Skin epidermis (tissue), 12 donors: Measurements from ENCODE around the gene BGN.

Source experiments
- H3K27ac ChIP-seq, 21 experiments: fragments of 200-600 bp; sonication (generic) in 11 of 21; one replicate each; pipeline ENCODE4 v1.5.0; 2020; ENCODE audit warnings: mild to moderate bottlenecking in 3 of 21, inconsistent platforms in 2 of 21, moderate library complexity in 2 of 21
- H3K4me3 ChIP-seq, 7 experiments: fragments of 200-600 bp; sonication (generic) in 2 of 7; one replicate each; pipeline ENCODE4 v1.5.0; 2020; ENCODE audit warnings: inconsistent platforms in 2 of 7, mild to moderate bottlenecking in 2 of 7, moderate library complexity in 1 of 7

BGN gene

GRCh38 chrX:153519569-153520286 lies 24.9 kb downstream of the BGN start:
- H3K27ac ChIP-seq, result no peak overlapping the region

DNA sequence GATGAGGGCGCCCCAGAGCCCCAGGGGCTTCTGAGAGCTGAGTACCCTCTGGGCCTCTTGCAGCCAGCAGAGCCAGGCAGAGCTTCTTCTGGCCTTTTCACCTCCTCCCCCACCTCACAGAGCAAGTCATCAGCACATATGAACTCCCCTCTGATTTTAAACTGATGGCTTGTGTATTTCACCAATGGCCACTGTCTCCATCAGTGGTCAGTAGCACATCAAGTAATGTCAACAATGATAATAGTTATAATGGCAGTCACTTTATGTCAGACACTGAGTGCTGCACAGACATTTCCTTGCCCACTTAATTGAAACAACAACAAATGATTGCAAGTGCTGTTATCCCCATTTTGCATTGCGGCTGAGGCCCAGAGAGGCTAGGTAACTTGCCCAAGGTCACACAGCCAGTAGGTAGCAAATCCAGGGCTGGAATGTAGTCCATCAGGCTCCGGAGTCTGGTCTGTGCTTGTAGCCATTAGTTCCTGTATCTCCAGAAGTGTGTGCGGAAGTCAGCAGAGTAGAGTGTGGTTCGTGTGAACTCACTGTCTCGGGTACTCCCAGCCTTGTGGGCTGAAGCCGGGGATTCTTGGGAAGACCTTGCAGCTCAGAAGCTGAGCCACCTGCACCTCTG lies 25.6 kb downstream of the BGN start:
- no peak overlapping the region for H3K27ac ChIP-seq
- H3K4me3 ChIP-seq, result no peak overlapping the region

More at GRCh38 chrX:153519569-153520286, 24.9 kb downstream of the BGN start:
- no peak overlapping the region for H3K4me3 ChIP-seq

DNA sequence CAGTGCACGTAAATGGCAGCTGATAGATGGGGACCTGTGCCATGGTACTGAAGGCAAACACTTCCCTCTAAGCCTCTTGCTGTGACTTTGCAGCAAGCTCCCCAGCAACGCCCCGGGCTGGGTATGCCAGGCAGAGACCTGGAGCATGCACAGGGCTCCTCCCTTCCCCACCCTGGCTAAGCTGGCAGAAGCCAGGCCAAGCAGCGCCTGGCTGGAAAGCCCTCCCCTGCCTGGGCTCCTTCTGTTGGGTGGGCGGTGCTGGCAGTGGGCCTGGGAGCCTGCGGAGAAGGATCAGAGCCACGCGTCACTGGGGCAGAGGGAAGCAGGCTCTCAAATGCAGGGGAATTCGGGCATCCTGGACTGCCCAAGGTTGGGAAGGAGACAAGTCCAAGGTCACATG lies 26.3 kb downstream of the BGN start:
- Histone ChIP-seq H3K27ac (no peak overlapping the region), H3K4me3 (no peak overlapping the region)

DNA sequence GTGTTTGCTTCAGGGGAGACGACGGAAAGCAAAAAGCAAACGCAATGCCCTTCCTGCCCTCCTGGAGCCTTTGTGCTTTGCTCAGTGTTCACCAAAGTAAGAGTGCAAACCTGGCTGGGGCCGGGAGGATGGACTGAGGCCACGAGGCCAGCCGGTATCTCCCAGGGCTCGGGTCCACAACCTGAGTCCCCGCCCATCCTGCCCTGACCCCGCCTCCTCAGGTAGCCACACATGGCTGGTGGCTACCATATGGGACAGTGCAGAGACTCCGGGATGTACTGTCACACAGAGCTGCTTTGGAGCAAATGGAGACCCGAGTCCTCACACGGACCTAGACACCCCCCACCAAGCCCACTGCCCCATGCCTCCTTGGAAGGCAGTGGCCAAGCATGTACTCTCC lies 27.5 kb downstream of the BGN start:
- H3K4me3 ChIP-seq, result no peak overlapping the region
- no peak overlapping the region for H3K27ac ChIP-seq

DNA sequence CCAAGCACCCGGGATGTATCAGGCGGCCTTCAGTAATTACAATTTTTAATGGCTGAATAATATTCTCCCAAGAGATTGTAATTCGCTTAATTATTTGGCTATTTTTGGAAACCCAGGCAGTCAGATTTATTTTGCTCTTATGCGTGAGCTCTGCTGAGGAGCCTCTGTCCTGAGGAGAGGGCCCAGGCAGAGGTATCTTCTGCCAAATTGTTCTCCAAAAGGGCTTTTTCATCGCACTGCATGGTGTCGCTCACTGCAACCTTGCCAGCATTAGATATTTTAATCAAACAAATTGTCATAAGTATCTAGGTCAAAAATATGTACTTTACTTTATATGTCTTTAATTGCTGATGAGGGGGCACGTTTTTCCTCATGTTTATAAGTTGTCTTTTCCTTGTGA lies 28.5 kb downstream of the BGN start:
- Histone ChIP-seq H3K27ac (no peak overlapping the region), H3K4me3 (no peak overlapping the region)

DNA sequence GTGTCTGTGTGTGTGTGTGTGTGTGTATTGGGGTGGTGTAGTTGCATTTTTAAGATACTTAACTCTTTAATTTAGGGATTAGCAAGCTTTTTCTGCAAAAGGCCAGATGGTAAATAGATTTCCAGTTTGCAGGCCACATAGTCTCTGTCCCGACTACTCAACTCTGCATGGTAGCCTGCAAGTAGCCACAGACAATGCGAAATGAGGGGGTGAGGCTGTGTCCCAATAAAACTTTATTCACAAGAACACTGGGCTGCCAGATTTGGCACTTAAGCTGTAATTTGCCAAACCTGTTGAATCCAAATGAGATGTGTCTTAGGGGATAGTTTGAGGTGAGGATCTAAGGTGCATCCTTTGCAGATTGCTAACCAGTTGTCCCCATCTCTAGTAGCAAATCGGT lies 29.5 kb downstream of the BGN start:
- Histone ChIP-seq H3K4me3 (no peak overlapping the region), H3K27ac (no peak overlapping the region)

DNA sequence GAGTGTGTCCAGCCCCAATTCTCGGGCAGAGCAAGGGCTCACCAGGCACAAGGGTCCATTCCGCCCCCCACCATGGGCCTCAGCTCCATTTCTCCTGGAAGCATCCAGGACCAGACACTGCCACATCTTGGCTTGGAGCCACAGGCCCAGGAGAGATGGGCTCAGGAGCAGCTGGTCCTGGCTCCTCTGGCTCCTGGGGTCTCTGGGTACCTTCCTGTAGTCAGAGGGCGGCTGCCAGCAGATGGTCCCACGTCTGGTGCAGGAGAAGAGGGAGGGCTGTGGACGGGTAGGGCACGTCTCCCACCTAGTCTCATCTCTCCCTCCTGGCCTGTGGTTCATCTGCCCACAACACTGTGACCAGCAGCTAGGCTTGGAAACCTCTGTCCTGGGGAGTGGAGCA lies 30.7 kb downstream of the BGN start:
- no peak overlapping the region for H3K4me3 ChIP-seq

GRCh38 chrX:153526042-153526441 lies 31.3 kb downstream of the BGN start:
- H3K27ac ChIP-seq, result no peak overlapping the region
- H3K4me3 ChIP-seq, result no peak overlapping the region

More for the DNA sequence above, 30.7 kb downstream of the BGN start:
- H3K27ac ChIP-seq, result no peak overlapping the region

DNA sequence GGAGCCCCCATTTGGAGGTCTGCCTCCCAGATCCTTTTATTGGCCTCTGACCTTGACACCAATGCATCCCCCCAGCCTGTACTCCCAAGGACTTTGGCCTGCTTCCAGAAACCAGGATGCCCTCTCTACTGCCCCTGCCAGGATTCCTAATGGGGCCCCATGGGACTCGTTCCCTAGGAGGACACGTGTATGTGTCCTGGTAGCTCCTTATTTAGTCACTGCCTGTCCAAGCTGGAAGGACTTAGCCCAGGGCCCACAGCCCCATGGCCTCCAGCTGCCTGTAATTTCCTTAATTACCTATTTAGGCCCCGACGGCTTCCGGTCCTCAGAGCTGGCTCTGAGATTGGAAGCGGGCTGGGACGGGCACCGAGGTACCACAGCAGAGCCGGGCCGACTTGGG lies 32.0 kb downstream of the BGN start:
- Histone ChIP-seq H3K4me3 (no peak overlapping the region), H3K27ac (no peak overlapping the region)

- Histone ChIP-seq H3K27ac (no peak overlapping the region), H3K4me3 (no peak overlapping the region)
Measured at GRCh38 chrX:153527208-153527607, 32.4 kb downstream of the BGN start.

GRCh38 chrX:153530411-153531129 lies 35.8 kb downstream of the BGN start:
- H3K4me3 ChIP-seq, result no peak overlapping the region
- H3K27ac ChIP-seq, result no peak overlapping the region

GRCh38 chrX:153533091-153533490 lies 38.3 kb downstream of the BGN start:
- Histone ChIP-seq H3K4me3 (no peak overlapping the region), H3K27ac (no peak overlapping the region)

- Histone ChIP-seq H3K4me3 (no peak overlapping the region), H3K27ac (no peak overlapping the region)
Measured at GRCh38 chrX:153537080-153537479, 42.3 kb downstream of the BGN start.

GRCh38 chrX:153537526-153538295 lies 42.9 kb downstream of the BGN start:
- Histone ChIP-seq H3K4me3 (no peak overlapping the region), H3K27ac (no peak overlapping the region)

GRCh38 chrX:153538424-153538823 lies 43.6 kb downstream of the BGN start:
- H3K27ac ChIP-seq, result no peak overlapping the region
- H3K4me3 ChIP-seq, result no peak overlapping the region

GRCh38 chrX:153539171-153539978 lies 44.6 kb downstream of the BGN start:
- H3K27ac ChIP-seq, result no peak overlapping the region
- no peak overlapping the region for H3K4me3 ChIP-seq

GRCh38 chrX:153539979-153540358 lies 45.2 kb downstream of the BGN start:
- H3K27ac ChIP-seq, result no peak overlapping the region

DNA sequence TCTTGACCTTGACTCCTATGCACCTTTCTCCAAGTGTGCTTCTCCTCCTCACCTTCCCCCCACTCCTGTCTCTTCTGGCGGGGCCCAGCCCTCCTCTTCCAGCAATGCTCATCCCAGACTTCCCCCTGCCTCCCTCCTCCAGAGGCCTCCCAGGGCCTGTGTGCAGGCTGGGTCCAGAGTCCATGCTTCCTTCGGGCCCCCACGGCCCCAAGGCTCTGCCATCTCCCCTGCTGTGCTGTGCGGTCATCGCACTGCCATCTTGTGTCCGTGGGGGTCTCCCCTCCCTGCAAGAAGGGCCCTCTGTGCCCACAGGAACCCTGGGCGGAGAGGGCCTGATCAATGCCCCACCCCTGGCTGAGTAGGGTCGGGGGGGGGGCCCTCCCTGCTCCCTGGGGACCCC lies 49.9 kb downstream of the BGN start:
- no peak overlapping the region for H3K4me3 ChIP-seq

More at GRCh38 chrX:153539979-153540358, 45.2 kb downstream of the BGN start:
- no peak overlapping the region for H3K4me3 ChIP-seq

GRCh38 chrX:153546386-153546785 lies 51.6 kb downstream of the BGN start:
- Histone ChIP-seq H3K4me3 (no peak overlapping the region), H3K27ac (no peak overlapping the region)

More for the DNA sequence above, 49.9 kb downstream of the BGN start:
- H3K27ac ChIP-seq, result no peak overlapping the region
